Osteoblast (primary cell): ENCODE measurements around the gene PALM. TPM values are rescaled to one million over a fixed set of nuclear protein-coding genes. Genes with fewer than 3 reads are reported as not detected.

Experiments
- DNase-seq: peaks from one replicate; pipeline ENCODE4 v3.0.0; 2011; ENCODE audit warnings: low spot score, mixed read lengths; ENCODE audit not compliant: insufficient read length; ENCODE audit errors: missing footprints
- H2AFZ ChIP-seq: 2 replicates; pipeline ENCODE4 v1.6.0; 2011; ENCODE audit warnings: mild to moderate bottlenecking, low read length
- H3K27ac ChIP-seq: 2 replicates; pipeline ENCODE4 v1.5.1; 2011; ENCODE audit warnings: mild to moderate bottlenecking, low read depth, low read length, moderate library complexity
- H3K27me3 ChIP-seq: 2 replicates; pipeline ENCODE4 v1.6.0; 2012; ENCODE audit warnings: mild to moderate bottlenecking, control low read depth, inconsistent platforms, low read length, moderate library complexity; ENCODE audit not compliant: insufficient read depth
- H3K36me3 ChIP-seq: 2 replicates; pipeline ENCODE4 v1.5.1; 2011; ENCODE audit warnings: mild to moderate bottlenecking, low read length, control low read depth, moderate library complexity; ENCODE audit not compliant: insufficient read depth
- H3K4me1 ChIP-seq: 2 replicates; pipeline ENCODE4 v1.5.1; 2011; ENCODE audit warnings: mild to moderate bottlenecking, low read length, control low read depth, moderate library complexity; ENCODE audit not compliant: insufficient read depth
- H3K4me2 ChIP-seq: 2 replicates; pipeline ENCODE4 v1.6.0; 2011; ENCODE audit warnings: mild to moderate bottlenecking, low read length; ENCODE audit not compliant: insufficient read depth
- H3K4me3 ChIP-seq: fragments of 200-600 bp; sonication (generic); 3 replicates; pipeline ENCODE4 v1.5.1; 2012; ENCODE audit warnings: mild to moderate bottlenecking, low read length, inconsistent platforms; ENCODE audit not compliant: insufficient read depth
- H3K79me2 ChIP-seq: 2 replicates; pipeline ENCODE4 v1.6.0; 2012; ENCODE audit warnings: mild to moderate bottlenecking, low read length, control low read depth, inconsistent platforms; ENCODE audit not compliant: insufficient read depth
- H3K9me3 ChIP-seq: 2 replicates; pipeline ENCODE4 v1.5.1; 2011; ENCODE audit warnings: low read depth, low read length, control low read depth
- H4K20me1 ChIP-seq: 2 replicates; pipeline ENCODE4 v1.6.0; 2012; ENCODE audit warnings: mild to moderate bottlenecking, low read length, control low read depth; ENCODE audit not compliant: insufficient read depth
- total RNA-seq: library from RNA; depleted of rRNA; stranded (reverse); fragments of >200 nt; gene quantifications from 2 replicates; pipeline ENCODE4 v1.2.3, GENCODE V29; 2012
- TF ChIP-seq, protein P1 (sequence below): IDR thresholded peaks from 2 replicates; pipeline ENCODE4 v1.5.1; 2011; ENCODE audit warnings: mild to moderate bottlenecking, low read depth, low read length, moderate library complexity; ENCODE audit errors: extremely low read depth

The PALM gene
- total RNA-seq, 1 donor = 10.5 TPM

DNA sequence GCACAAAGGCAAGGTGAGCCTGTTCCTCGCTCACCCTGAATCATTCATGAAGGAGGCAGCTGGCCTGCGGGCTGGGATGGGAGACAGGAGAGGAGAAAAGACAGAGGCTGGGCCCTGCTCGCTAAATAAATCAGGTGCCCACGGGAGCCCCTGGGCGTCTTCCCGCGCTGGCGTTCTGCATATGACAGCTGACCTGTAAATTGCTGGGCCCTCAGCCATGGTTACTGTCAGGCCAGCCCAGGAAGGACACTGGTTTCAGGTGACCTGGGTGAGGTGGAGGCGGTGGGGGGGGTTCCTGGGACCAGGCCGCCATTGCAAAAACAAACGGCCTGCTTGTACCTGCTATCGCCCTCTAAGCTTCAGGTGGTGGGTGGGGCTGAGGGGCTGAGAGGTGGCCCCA is 85.1 kb downstream of the PALM start:
- no peaks in the 10 kb centered on the region for H3K36me3 ChIP-seq
- H3K27me3 ChIP-seq = no peaks in the 10 kb centered on the region
- H3K27ac ChIP-seq = no peak overlapping the region
- peaks cover 8% of the 10 kb centered on the region for H4K20me1 ChIP-seq
- no peak overlapping the region for H2AFZ ChIP-seq
- no peak for DNase-seq
- TF ChIP-seq, protein P1, sequence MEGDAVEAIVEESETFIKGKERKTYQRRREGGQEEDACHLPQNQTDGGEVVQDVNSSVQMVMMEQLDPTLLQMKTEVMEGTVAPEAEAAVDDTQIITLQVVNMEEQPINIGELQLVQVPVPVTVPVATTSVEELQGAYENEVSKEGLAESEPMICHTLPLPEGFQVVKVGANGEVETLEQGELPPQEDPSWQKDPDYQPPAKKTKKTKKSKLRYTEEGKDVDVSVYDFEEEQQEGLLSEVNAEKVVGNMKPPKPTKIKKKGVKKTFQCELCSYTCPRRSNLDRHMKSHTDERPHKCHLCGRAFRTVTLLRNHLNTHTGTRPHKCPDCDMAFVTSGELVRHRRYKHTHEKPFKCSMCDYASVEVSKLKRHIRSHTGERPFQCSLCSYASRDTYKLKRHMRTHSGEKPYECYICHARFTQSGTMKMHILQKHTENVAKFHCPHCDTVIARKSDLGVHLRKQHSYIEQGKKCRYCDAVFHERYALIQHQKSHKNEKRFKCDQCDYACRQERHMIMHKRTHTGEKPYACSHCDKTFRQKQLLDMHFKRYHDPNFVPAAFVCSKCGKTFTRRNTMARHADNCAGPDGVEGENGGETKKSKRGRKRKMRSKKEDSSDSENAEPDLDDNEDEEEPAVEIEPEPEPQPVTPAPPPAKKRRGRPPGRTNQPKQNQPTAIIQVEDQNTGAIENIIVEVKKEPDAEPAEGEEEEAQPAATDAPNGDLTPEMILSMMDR = no peak
- peaks cover 14% of the 10 kb centered on the region for H3K4me1 ChIP-seq
- no peaks in the 10 kb centered on the region for H3K9me3 ChIP-seq
- H3K4me2 ChIP-seq = no peak overlapping the region
- H3K4me3 ChIP-seq = no peak overlapping the region
- H3K79me2 ChIP-seq = peaks cover 10% of the 10 kb centered on the region

DNA sequence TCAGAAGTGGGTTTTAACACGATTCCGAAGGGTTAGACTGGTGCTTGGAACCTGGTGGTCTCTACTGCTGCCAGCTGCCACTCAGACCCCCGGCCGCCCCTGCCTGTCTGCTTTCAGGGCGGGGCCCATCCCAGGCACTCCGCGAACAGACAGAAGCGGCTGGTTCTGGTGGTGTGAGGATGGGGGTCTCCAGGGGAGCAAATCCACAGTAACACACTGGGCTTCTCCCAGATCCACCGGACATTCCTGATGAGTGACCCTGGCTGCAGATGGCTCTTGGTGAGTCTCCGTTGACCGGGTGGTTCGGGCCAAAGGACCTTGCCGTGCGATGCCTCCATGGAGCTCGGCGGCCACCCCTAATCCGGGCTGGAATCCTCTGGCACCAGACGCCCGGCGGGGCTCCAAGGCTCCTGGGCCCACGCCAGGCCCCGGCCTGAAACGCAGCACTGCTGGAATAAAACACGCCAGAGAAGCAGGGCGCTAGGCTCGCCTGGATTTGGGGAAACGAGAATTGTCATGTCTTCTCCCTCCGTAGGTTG is 86.4 kb downstream of the PALM start:
- no peaks in the 10 kb centered on the region for H3K27me3 ChIP-seq
- peaks cover 9% of the 10 kb centered on the region for H3K36me3 ChIP-seq
- H2AFZ ChIP-seq = peak overlapping the region; percentile 57
- peaks cover 14% of the 10 kb centered on the region for H3K4me1 ChIP-seq
- H3K4me3 ChIP-seq = no peak overlapping the region
- H3K27ac ChIP-seq = no peak overlapping the region
- TF ChIP-seq, protein P1 = no peak
- H3K79me2 ChIP-seq = peaks cover 23% of the 10 kb centered on the region
- no peaks in the 10 kb centered on the region for H3K9me3 ChIP-seq
- H3K4me2 ChIP-seq = no peak overlapping the region
- peak; percentile 77 for DNase-seq
- peaks cover 22% of the 10 kb centered on the region for H4K20me1 ChIP-seq

DNA sequence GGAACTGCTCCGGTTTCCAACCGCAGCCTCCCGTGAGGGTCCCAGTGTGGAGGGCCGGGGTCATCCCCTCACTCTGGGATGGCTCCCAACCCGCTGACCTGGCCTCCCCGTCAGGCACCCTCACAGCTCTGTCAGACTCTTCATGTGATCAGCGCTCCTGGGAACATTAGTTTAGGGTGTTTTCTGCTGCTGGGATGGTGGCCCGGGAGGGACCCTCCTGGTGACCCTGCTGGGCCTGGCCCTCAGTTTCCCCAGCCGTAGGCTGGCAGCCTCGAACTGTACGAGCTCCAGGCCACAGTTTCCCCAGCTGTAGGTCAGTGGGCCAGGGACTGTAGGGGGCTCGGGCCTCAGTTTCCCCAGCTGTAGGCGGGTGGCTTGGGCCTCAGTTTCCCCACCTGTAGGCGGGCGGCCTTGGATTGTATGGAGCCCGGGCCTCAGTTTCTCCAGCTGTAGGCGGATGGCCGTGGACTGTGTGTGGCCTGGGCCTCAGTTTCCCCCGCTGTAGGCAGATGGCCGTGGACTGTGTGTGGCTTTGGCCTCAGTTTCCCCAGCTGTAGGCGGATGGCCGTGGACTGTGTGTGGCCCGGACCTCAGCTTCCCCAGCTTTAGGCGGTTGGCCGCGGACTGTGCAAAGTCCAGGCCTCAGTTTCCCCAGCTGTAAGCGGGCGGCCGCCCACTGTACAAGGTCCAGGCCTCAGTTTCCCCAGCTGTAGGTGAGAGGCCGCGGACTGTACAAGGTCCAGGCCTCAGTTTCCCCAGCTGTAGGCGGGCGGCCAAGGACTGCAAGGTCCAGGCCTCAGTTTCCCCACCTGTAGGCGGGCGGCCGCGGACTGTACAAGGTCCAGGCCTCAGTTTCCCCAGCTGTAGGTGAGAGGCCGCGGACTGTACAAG is 87.2 kb downstream of the PALM start:
- Histone ChIP-seq H3K79me2 (peaks cover 31% of the 10 kb centered on the region), H3K9me3 (no peaks in the 10 kb centered on the region), H3K4me1 (peaks cover 22% of the 10 kb centered on the region), H3K27ac (no peak overlapping the region), H4K20me1 (peaks cover 30% of the 10 kb centered on the region), H3K27me3 (no peaks in the 10 kb centered on the region), H3K36me3 (peaks cover 17% of the 10 kb centered on the region), H2AFZ (peak overlapping the region; percentile 57), H3K4me2 (peak overlapping the region; percentile 85), H3K4me3 (peak overlapping the region; percentile 76)
- TF ChIP-seq, protein P1 = no peak
- DNase-seq = no peak
